LNCaP clone FGC (cell line): ENCODE results near the gene ASCC1.

Experiments
- DNase-seq: peaks from one replicate; pipeline ENCODE4 v3.0.0-alpha.2; 2011; ENCODE audit warnings: low read depth
- H3K4me3 ChIP-seq: 2 replicates; pipeline ENCODE4 v1.5.1; 2011; ENCODE audit warnings: mild to moderate bottlenecking, low read depth, low read length, control low read depth
- CTCF ChIP-seq: IDR thresholded peaks from 2 replicates; pipeline ENCODE4 v1.5.1; 2012; ENCODE audit warnings: mild to moderate bottlenecking; ENCODE audit not compliant: control insufficient read depth, insufficient read depth; ENCODE audit errors: extremely low read depth

The ASCC1 gene

GRCh38 chr10:72080042-72080975 lies 135.8 kb downstream of the ASCC1 start:
- no peak overlapping the region for H3K4me3 ChIP-seq
- no peak for DNase-seq
- no peak for TF ChIP-seq CTCF

- no peak for DNase-seq
- no peak for TF ChIP-seq CTCF
Observed at GRCh38 chr10:72079356-72079755, 136.7 kb downstream of the ASCC1 start.

GRCh38 chr10:72077275-72077990 lies 138.6 kb downstream of the ASCC1 start:
- no peak for TF ChIP-seq CTCF
- H3K4me3 ChIP-seq: no peak overlapping the region
- DNase-seq: no peak

More at GRCh38 chr10:72079356-72079755, 136.7 kb downstream of the ASCC1 start:
- no peak overlapping the region for H3K4me3 ChIP-seq

- no peak for TF ChIP-seq CTCF
- H3K4me3 ChIP-seq: no peak overlapping the region
- no peak for DNase-seq
Observed at GRCh38 chr10:72076756-72077155, 139.3 kb downstream of the ASCC1 start.

GRCh38 chr10:72075376-72076115 lies 140.5 kb downstream of the ASCC1 start:
- no peak for DNase-seq
- no peak for TF ChIP-seq CTCF
- H3K4me3 ChIP-seq: no peak overlapping the region

GRCh38 chr10:72074574-72075375 lies 141.3 kb downstream of the ASCC1 start:
- no peak for TF ChIP-seq CTCF
- no peak for DNase-seq
- H3K4me3 ChIP-seq: no peak overlapping the region
